EH (cell line): ENCODE measurements around the gene KIF5A.

Experiments used
- DNase-seq: peaks from one replicate; pipeline ENCODE4 v3.0.0-alpha.2; 2015; ENCODE audit warnings: low read depth

Gene KIF5A

DNA sequence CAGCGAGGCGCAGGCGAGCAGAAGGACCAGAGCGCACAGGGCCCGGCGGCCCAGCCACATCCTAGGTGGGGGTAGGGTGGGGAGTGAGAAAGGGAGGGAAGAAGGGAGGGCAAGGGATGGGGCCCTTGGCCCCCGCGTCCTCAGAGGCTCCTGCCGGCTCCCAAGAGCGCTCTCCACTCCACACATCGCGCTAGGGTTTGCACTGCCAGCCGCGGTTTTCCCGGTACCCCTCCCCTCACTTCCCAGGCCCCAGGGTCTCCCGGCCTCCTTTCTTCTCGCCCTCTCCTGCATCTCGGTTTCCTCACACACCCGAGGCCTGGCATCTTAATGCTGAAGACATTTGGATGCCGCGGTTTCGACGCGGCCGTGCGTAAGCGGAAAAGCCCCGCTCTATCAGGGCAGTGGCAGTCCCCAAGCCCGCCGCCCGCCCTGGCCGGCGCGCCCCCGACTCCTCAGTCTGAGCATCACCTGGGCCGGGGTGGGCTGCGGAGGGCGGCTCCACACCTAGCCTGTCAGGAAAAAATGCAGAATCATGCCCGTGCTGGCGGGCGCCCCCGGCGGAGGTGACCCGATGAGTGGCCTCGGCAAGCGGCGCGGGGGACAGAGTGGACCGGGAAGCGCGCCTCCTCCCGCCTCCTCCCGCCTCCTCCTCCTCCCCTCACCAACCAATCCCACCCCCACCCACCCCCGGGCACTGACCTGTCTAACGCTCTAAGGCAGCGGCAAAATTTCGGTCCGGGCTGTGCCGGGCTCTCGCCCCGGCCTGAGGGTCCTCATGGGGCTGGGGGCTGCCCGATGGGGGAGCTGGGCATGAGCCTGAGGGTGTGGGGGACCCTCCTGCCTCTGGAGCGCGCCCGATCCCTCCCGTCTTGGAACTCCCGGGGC lies 82.5 kb downstream of the KIF5A start:
- DNase-seq: peak; percentile 53

DNA sequence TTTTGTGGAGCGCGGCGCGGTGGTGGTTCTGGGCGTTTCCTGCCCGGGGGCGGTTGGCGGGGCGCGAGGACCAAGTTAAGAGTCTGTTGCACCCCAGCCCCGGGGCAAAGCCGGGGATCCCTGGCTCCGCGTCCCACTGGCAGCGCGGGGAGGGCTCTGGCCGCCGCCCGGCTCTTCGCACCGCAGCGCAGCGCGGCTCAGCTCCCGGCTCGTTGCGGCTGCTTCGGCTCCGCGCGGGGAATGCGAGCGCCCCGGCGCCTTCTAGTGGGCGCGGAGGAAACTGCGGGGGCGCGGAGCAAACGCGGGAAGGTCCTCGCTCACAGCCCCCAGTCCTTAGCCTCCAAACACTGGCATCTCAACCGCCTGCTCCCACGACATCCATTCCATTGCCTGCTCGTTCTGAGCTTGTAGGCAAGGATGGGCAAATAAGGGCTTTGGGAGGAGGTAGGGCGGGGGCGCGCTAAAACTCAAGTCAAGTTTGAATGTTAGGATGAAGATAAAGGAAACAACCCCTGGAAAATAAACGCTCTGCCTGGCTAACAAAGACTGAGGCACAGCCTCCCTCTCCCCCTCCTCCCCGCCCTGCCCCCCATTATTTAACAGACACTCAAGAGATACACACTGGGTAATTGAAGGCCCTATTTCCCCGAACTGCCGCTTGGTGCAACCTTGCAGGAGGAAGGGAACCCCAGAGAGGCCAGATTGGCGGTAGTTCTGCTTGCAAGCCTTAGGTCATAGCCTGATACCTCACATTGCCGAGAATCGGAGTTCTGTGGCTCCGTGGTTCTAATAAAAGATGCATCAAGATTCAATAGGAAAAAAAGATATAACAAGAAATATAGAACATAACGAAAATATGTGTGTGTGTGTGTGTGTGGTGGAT lies 83.4 kb downstream of the KIF5A start, which contains the start of gene B4GALNT1:
Gene B4GALNT1 (minus strand): TSS at position 244 of the 883 bp plus-strand sequence. CDS start 1,069 bp downstream, outside the sequence.
- DNase-seq: peak; percentile 68
